GM12878 (cell line): ENCODE results near the gene CD72. TPM values are rescaled to one million over a fixed set of nuclear protein-coding genes. Genes with fewer than 3 reads are reported as not detected.
A peak's percentile ranks its signal among the peaks of the same experiment; 100 is the strongest.
"Not testable (repeated sequence)": the region's sequence is repeated elsewhere in the genome, so short reads cannot be mapped to it uniquely, and the experiment has no call there.

Experiments used
- ATAC-seq: fragments of 200-7000 bp; cut with Tn5 transposase; 3 replicates; pipeline ENCODE4 v1.9.1; 2020; ENCODE audit warnings: mild to moderate bottlenecking, moderate library complexity
- BruUV-seq: library from RNA; stranded (reverse); fragments of 400-500 nt; replicated peaks from 2 replicates; lab custom pipeline; 2021; lab: Mats Ljungman, UMichigan
- CTCF ChIA-PET: fragments of 300-600 bp; sonication (Branson Sonifier 250); formaldehyde crosslinking; extraction: SDS; loops from one replicate; lab custom pipeline; 2021; ENCODE audit warnings: inconsistent platforms; lab: Yijun Ruan, JAX
- POLR2A ChIA-PET: fragments of 350-600 bp; formaldehyde crosslinking; extraction: SDS; loops from one replicate; lab custom pipeline; 2021; ENCODE audit warnings: inconsistent platforms; lab: Charles Lee
- RAD21 ChIA-PET: fragments of 300-600 bp; sonication (Branson Sonifier 250); formaldehyde crosslinking; loops from one replicate; lab custom pipeline; 2023; ENCODE audit warnings: antibody characterized with exemption; ENCODE audit not compliant: unreplicated experiment; lab: Charles Lee
- SMC1A ChIA-PET: fragments of 300-600 bp; sonication (Branson Sonifier 250); formaldehyde crosslinking; loops from one replicate; lab custom pipeline; 2023; ENCODE audit not compliant: unreplicated experiment, uncharacterized antibody; lab: Charles Lee
- DNase-seq: peaks from one replicate; pipeline ENCODE4 v3.0.0-alpha.2; 2011; ENCODE audit warnings: low read depth, low spot score
- FAIRE-seq: peaks from 3 replicates; lab custom pipeline; 2011; peaks lifted over from hg19 to GRCh38; lab: Jason Lieb, UNC
- H2AFZ ChIP-seq: 2 replicates; pipeline ENCODE4 v1.6.0; 2011; ENCODE audit warnings: low read depth, low read length, control low read depth; ENCODE audit not compliant: control insufficient read depth
- H3K27ac ChIP-seq: 2 replicates; pipeline ENCODE4 v1.5.1; 2011; ENCODE audit warnings: control low read depth; ENCODE audit not compliant: control insufficient read depth, insufficient read depth
- H3K27me3 ChIP-seq, 2 experiments: replicated peaks in 1 of 2; 2 replicates each; pipeline versions ENCODE4 v1.6.0 to v1.6.1; 2011; ENCODE audit warnings: low read length in 1 of 2; ENCODE audit not compliant: control insufficient read depth in 2 of 2, insufficient read depth in 2 of 2
- H3K36me3 ChIP-seq, 2 experiments: 2 replicates each; pipeline ENCODE4 v1.5.1; 2011; ENCODE audit warnings: low read length in 1 of 2; ENCODE audit not compliant: control insufficient read depth in 2 of 2, insufficient read depth in 2 of 2
- H3K4me1 ChIP-seq: 2 replicates; pipeline ENCODE4 v1.6.1; 2011; ENCODE audit warnings: mild to moderate bottlenecking, low read length, moderate library complexity, mixed read lengths; ENCODE audit not compliant: control insufficient read depth, insufficient read depth
- H3K4me2 ChIP-seq: 2 replicates; pipeline ENCODE4 v1.6.0; 2011; ENCODE audit warnings: control low read depth; ENCODE audit not compliant: control insufficient read depth, insufficient read depth
- H3K4me3 ChIP-seq: fragments of 200-600 bp; sonication (generic); 2 replicates; pipeline ENCODE4 v1.5.1; 2016
- H3K79me2 ChIP-seq: 2 replicates; pipeline ENCODE4 v1.6.0; 2011; ENCODE audit warnings: low read length; ENCODE audit not compliant: control insufficient read depth, insufficient read depth
- H3K9ac ChIP-seq: 2 replicates; pipeline ENCODE4 v1.8.0; 2011; ENCODE audit warnings: low read length, control low read depth, mixed read lengths; ENCODE audit not compliant: control insufficient read depth, insufficient read depth
- H3K9me3 ChIP-seq: replicated peaks from 3 replicates; pipeline ENCODE4 v1.5.1; 2011; ENCODE audit warnings: mild to moderate bottlenecking, low read length; ENCODE audit not compliant: control insufficient read depth, insufficient read depth
- H4K20me1 ChIP-seq: 2 replicates; pipeline ENCODE4 v1.6.0; 2011; ENCODE audit not compliant: control insufficient read depth, insufficient read depth
- CBX5 ChIP-seq: sonication (generic); IDR thresholded peaks from 2 replicates; pipeline ENCODE4 v1.6.1; 2016; ENCODE audit warnings: low read depth, moderate library complexity, mild to moderate bottlenecking, inconsistent platforms
- GATAD2B ChIP-seq: fragments of 450-650 bp; conservative IDR thresholded peaks from 2 replicates; pipeline ENCODE4 v1.6.1; 2017; ENCODE audit warnings: low read depth, mild to moderate bottlenecking, moderate library complexity
- JUND ChIP-seq: IDR thresholded peaks from 2 replicates; pipeline ENCODE4 v1.6.1; 2012; ENCODE audit warnings: low read depth, mild to moderate bottlenecking, low read length, improper control_type of control experiment, moderate library complexity
- MLLT1 ChIP-seq: fragments of 450-650 bp; IDR thresholded peaks from 2 replicates; pipeline ENCODE4 v1.6.1; 2016; ENCODE audit warnings: mild to moderate bottlenecking
- ZNF217 ChIP-seq: fragments of 450-650 bp; IDR thresholded peaks from 2 replicates; pipeline ENCODE4 v1.6.1; 2017; ENCODE audit warnings: antibody characterized with exemption, mild to moderate bottlenecking
- ZSCAN29 ChIP-seq: fragments of 450-650 bp; IDR thresholded peaks from 2 replicates; pipeline ENCODE4 v1.6.1; 2017; ENCODE audit warnings: mild to moderate bottlenecking, moderate library complexity
- WGBS: methylation state at CpG from one replicate; pipeline ENCODE4 v1.1.6; 2016; ENCODE audit warnings: low lambda C conversion rate; ENCODE audit not compliant: insufficient replicate concordance, insufficient coverage; ENCODE audit errors: missing lambda C conversion rate; 5-methylcytosine and 5-hydroxymethylcytosine counted together
- in situ Hi-C: fragments of 300-500 bp; cut with MboI; formaldehyde crosslinking; loops from 9 replicates; pipeline ENCODE4 v1.14.3; 2018; ENCODE audit warnings: mixed read lengths
- intact Hi-C: fragments of 100-400 bp; cut with micrococcal nuclease; formaldehyde crosslinking; loops from one replicate; pipeline ENCODE4 v1.14.2; 2022; ENCODE audit not compliant: unreplicated experiment
- polyA plus RNA-seq, 11 experiments: library from polyadenylated mRNA; depleted of rRNA in 4 of 11; unstranded in 6 of 11; stranded (reverse) in 5 of 11; fragments of >200 nt; fragmentation: Nextera tagmentation in 4 of 11; fragmentation: Illumina TruSeq in 1 of 11; extraction: Ambion mirVana in 4 of 11; extraction: Trizol in 1 of 11; gene quantifications; 1 replicate in 1 of 11; 2 replicates in 10 of 11; pipeline versions ENCODE4 v1.2.1 to v1.2.3, GENCODE V29; 2011 to 2016; ENCODE audit warnings: inconsistent platforms in 2 of 11, missing spikeins in 2 of 11, low read depth in 1 of 11
- total RNA-seq, 4 experiments: library from RNA; depleted of rRNA in 3 of 4; stranded (reverse); fragments of >200 nt in 3 of 4; fragmentation: Illumina TruSeq in 1 of 4; extraction: Trizol in 1 of 4; gene quantifications; 2 replicates each; pipeline versions ENCODE4 v1.2.1 to v1.2.3, GENCODE V29; 2013 to 2021

Gene CD72
- total and polyA plus RNA-seq, 10 of the 15 experiments (the other 5 are each of a cell fraction or from before 2014, with no cell fraction given) = 2.1 to 14.2 (median 4.4) TPM

GRCh38 chr9:35645736-35646135, 27.5 kb upstream of the CD72 start:
- H3K9me3 ChIP-seq, H3K36me3 ChIP-seq, FAIRE-seq, H3K27me3 ChIP-seq, DNase-seq, ATAC-seq, BruUV-seq, H4K20me1 ChIP-seq, in situ Hi-C loops: not testable (repeated sequence)
- Histone ChIP-seq H3K79me2 (peaks cover 18% of the 10 kb centered on the region), H3K27ac (peak overlapping the region; percentile 89), H3K9ac (peak overlapping the region; percentile 90), H2AFZ (peak overlapping the region; percentile 26), H3K4me3 (peak overlapping the region; percentile 96), H3K4me1 (peaks cover 19% of the 10 kb centered on the region), H3K4me2 (peak overlapping the region; percentile 93)
- ChIA-PET POLR2A (interaction anchor here (1.0 to 11.1 kb wide), 9 partner anchors 10 to 103 kb away, joined by 4 to 163 read pairs (median 12); partner anchors contain the start of genes ARHGEF39, CCDC107, CD72 and CREB3), RAD21 (interaction anchor here (0.7 to 9.6 kb wide), 21 partner anchors 9 to 237 kb away, joined by 3 to 133 read pairs (median 6); partner anchors contain the start of genes ARHGEF39, CCDC107, CREB3 and GBA2), CTCF (interaction anchor here (0.8 to 8.8 kb wide), 25 partner anchors 11 to 239 kb away, joined by 3 to 139 read pairs (median 8); partner anchors contain the start of genes ARHGEF39, CCDC107, CD72 and CREB3), SMC1A (interaction anchor here (0.8 to 7.7 kb wide), 18 partner anchors 11 to 181 kb away, joined by 3 to 114 read pairs (median 8); partner anchors contain the start of genes ARHGEF39, CCDC107, CD72 and CREB3)
- TF ChIP-seq MLLT1 = peak; percentile 63
- WGBS = 5% methylated on average over 10 of the region's 10 CpGs
- intact Hi-C loops = loop anchor here (1.0 to 2.0 kb wide), 2 partner anchors 12 to 41 kb away; partner anchors contain the start of gene TESK1

- CTCF ChIA-PET = no interaction called here
- no TSS peak for BruUV-seq
- intact Hi-C loops (no loop called here), in situ Hi-C loops (no loop called here)
- DNase-seq (no peak), ATAC-seq (no peak), FAIRE-seq (no peak)
- WGBS = 83% methylated on average over 12 of the region's 12 CpGs
- Histone ChIP-seq H3K27me3 (no peaks in the 10 kb centered on the region), H2AFZ (no peak overlapping the region), H3K9me3 (no peaks in the 10 kb centered on the region), H3K9ac (no peak overlapping the region), H3K4me1 (peaks cover 12% of the 10 kb centered on the region), H3K36me3 (no peaks in the 10 kb centered on the region), H3K4me2 (no peak overlapping the region), H4K20me1 (no peaks in the 10 kb centered on the region), H3K27ac (no peak overlapping the region), H3K79me2 (peaks cover 2% of the 10 kb centered on the region; the same call in 1 of the 2 replicates), H3K4me3 (no peak overlapping the region)
- RAD21 ChIA-PET = interaction anchor here (1.0 kb wide), 1 partner anchor 24 kb away, joined by 3 read pairs; no protein-coding TSS in a partner anchor
- TF ChIP-seq GATAD2B (no peak), CBX5 (no peak), JUND (no peak), ZSCAN29 (no peak), ZNF217 (no peak)
- SMC1A ChIA-PET = no interaction called here
- POLR2A ChIA-PET = interaction anchor here (0.7 to 1.4 kb wide), 2 partner anchors 10 to 23 kb away, joined by 3 to 4 read pairs; no protein-coding TSS in a partner anchor
These were observed 24.8 kb upstream of the CD72 start for GRCh38 chr9:35643046-35643445.

- H2AFZ ChIP-seq, DNase-seq, SMC1A ChIA-PET, H3K9ac ChIP-seq, H3K4me2 ChIP-seq, RAD21 ChIA-PET, CTCF ChIA-PET, ATAC-seq, H3K79me2 ChIP-seq, BruUV-seq, FAIRE-seq, H3K9me3 ChIP-seq, H3K36me3 ChIP-seq, H3K4me3 ChIP-seq, H3K4me1 ChIP-seq, H3K27me3 ChIP-seq, H4K20me1 ChIP-seq, H3K27ac ChIP-seq, in situ Hi-C loops, intact Hi-C loops, POLR2A ChIA-PET: not testable (repeated sequence)
- WGBS = 95% methylated on average over 3 of the region's 3 CpGs
These were observed 23.3 kb upstream of the CD72 start for GRCh38 chr9:35641478-35641877.
